Measurements from ENCODE around the gene KCNJ9. TPM values are rescaled to one million over a fixed set of nuclear protein-coding genes. Genes with fewer than 3 reads are reported as not detected.
"Not testable (repeated sequence)": the region's sequence is repeated elsewhere in the genome, so short reads cannot be mapped to it uniquely, and the experiment has no call there.

The KCNJ9 gene
- polyA plus RNA-seq (ENCODE audit: insufficient read length), result 0.10 TPM

- no peak for DNase-seq (ENCODE audit: low read depth)
Measured at GRCh38 chr1:160081261-160081936, at the start of gene KCNJ9. KCNJ9 (plus strand) TSS chr1:160081538; CDS start chr1:160084031, 2,493 bp downstream.

GRCh38 chr1:160032165-160032820, 49.0 kb upstream of the KCNJ9 start:
- no peak for DNase-seq (ENCODE audit: low read depth)

GRCh38 chr1:160040476-160040875, 40.9 kb upstream of the KCNJ9 start:
- no peak for DNase-seq (ENCODE audit: low read depth)

GRCh38 chr1:160043543-160043942, 37.8 kb upstream of the KCNJ9 start:
- DNase-seq (ENCODE audit: low read depth), result no peak

- DNase-seq (ENCODE audit: low read depth), result no peak
Measured at GRCh38 chr1:160045653-160046052, 35.7 kb upstream of the KCNJ9 start.

- no peak for DNase-seq (ENCODE audit: low read depth)
Measured at GRCh38 chr1:160046494-160047110, 34.7 kb upstream of the KCNJ9 start.

- DNase-seq (ENCODE audit: low read depth), result no peak
Measured at GRCh38 chr1:160047111-160047991, 34.0 kb upstream of the KCNJ9 start.

GRCh38 chr1:160048335-160048734, 33.0 kb upstream of the KCNJ9 start:
- DNase-seq (ENCODE audit: low read depth), result no peak

- no peak for DNase-seq (ENCODE audit: low read depth)
Measured at GRCh38 chr1:160049101-160049500, 32.2 kb upstream of the KCNJ9 start.

GRCh38 chr1:160050182-160050581, 31.2 kb upstream of the KCNJ9 start:
- not testable (repeated sequence) for DNase-seq (ENCODE audit: low read depth)

- DNase-seq (ENCODE audit: low read depth), result no peak
Measured at GRCh38 chr1:160050619-160051018, 30.7 kb upstream of the KCNJ9 start.

- no peak for DNase-seq (ENCODE audit: low read depth)
Measured at GRCh38 chr1:160052936-160053335, 28.4 kb upstream of the KCNJ9 start.

- no peak for DNase-seq (ENCODE audit: low read depth)
Measured at GRCh38 chr1:160053548-160054365, 27.6 kb upstream of the KCNJ9 start.

- DNase-seq (ENCODE audit: low read depth), result no peak
Measured at GRCh38 chr1:160056648-160057169, 24.6 kb upstream of the KCNJ9 start.

GRCh38 chr1:160058087-160058486, 23.3 kb upstream of the KCNJ9 start:
- no peak for DNase-seq (ENCODE audit: low read depth)

GRCh38 chr1:160061369-160062229, 19.7 kb upstream of the KCNJ9 start:
- DNase-seq (ENCODE audit: low read depth), result no peak

- no peak for DNase-seq (ENCODE audit: low read depth)
Measured at GRCh38 chr1:160062230-160062532, 19.2 kb upstream of the KCNJ9 start.

- DNase-seq (ENCODE audit: low read depth), result no peak
Measured at GRCh38 chr1:160063176-160063575, 18.2 kb upstream of the KCNJ9 start.

GRCh38 chr1:160064164-160064563, 17.2 kb upstream of the KCNJ9 start:
- DNase-seq (ENCODE audit: low read depth), result no peak

- no peak for DNase-seq (ENCODE audit: low read depth)
Measured at GRCh38 chr1:160064746-160065145, 16.6 kb upstream of the KCNJ9 start.

Measured in forelimb muscle (tissue), 1 donor.